Measurements from ENCODE around the gene RMI1.

GRCh38 chr9:83932011-83932410 lies 48.6 kb upstream of the RMI1 start:
- TF ChIP-seq TAF1 (IDR thresholded peaks at IDR 0.05; ENCODE audit: borderline replicate concordance, low read depth, low read length) (no peak), POLR2AphosphoS5 (IDR thresholded peaks at IDR 0.05; ENCODE audit: low read depth, low read length) (no peak)
